Measurements from ENCODE around the gene SCN4B. TPM values are rescaled to one million over a fixed set of nuclear protein-coding genes. Genes with fewer than 3 reads are reported as not detected.

The SCN4B gene
- total RNA-seq, 1 experiment from 2014 or later: 1.6 TPM

GRCh38 chr11:118143661-118144185, 8.9 kb downstream of the SCN4B start:
- no peak overlapping the region for H2AFZ ChIP-seq (ENCODE audit: low read length)
- no peak overlapping the region for H3K4me2 ChIP-seq (ENCODE audit: insufficient read depth, insufficient read length, low read length)
- no CpG with 5 or more reads among the region's 12 CpGs for WGBS (ENCODE audit: extremely low coverage, insufficient read length, low lambda C conversion rate)
- no peak overlapping the region for H3K27ac ChIP-seq (ENCODE audit: insufficient read length, low read depth, low read length)
- no peak overlapping the region for H3K4ac ChIP-seq (ENCODE audit: low read depth, low read length)
- H3K56ac ChIP-seq (ENCODE audit: insufficient read length, low read depth, low read length): no peak overlapping the region
- H3K18ac ChIP-seq (ENCODE audit: insufficient read length, low read depth, low read length): no peak overlapping the region
- H2BK20ac ChIP-seq (ENCODE audit: low read depth, low read length, poor library complexity, severe bottlenecking): no peak overlapping the region
- H4K8ac ChIP-seq (replicated peaks; ENCODE audit: insufficient read length, low read depth, low read length): no peak overlapping the region
- H3K9me3 ChIP-seq (ENCODE audit: control insufficient read depth, low read depth, low read length): no peaks in the 10 kb centered on the region
- H3K36me3 Mint-ChIP-seq (ENCODE audit: insufficient read depth in 1 of 3, low read depth in 3 of 3): no peaks in the 10 kb centered on the region
- H3K27me3 ChIP-seq (ENCODE audit: insufficient read depth, low read length): peaks cover 5% of the 10 kb centered on the region; the same call in 1 of the 2 replicates
- no peaks in the 10 kb centered on the region for H4K20me1 ChIP-seq (ENCODE audit: control insufficient read depth, insufficient read depth, insufficient read length)
- H3K14ac ChIP-seq (ENCODE audit: insufficient read depth, low read length): no peak overlapping the region
- H2BK15ac ChIP-seq (ENCODE audit: low read depth, low read length): no peak overlapping the region
- H3K9ac ChIP-seq (ENCODE audit: extremely low read depth, insufficient read length, low read length): no peak overlapping the region
- no peak overlapping the region for H2BK120ac ChIP-seq (ENCODE audit: low read depth, low read length, poor library complexity, severe bottlenecking)
- H2BK12ac ChIP-seq (ENCODE audit: insufficient read length, low read depth, low read length): no peak overlapping the region
- peaks cover 21 to 31% of the 10 kb centered on the region in 2 experiments for H3K4me1 Mint-ChIP-seq
- H4K91ac ChIP-seq (ENCODE audit: insufficient read length, low read depth, low read length): no peak overlapping the region
- no peak for DNase-seq
- no peak overlapping the region; a peak in 1 of 5 replicates for H3K4me3 Mint-ChIP-seq
- no peak overlapping the region for H2BK5ac ChIP-seq (ENCODE audit: insufficient read length, low read length)
- no peaks in the 10 kb centered on the region for H3K4me1 ChIP-seq (ENCODE audit: insufficient read depth, low read length)
- TF ChIP-seq CTCF (conservative IDR thresholded peaks at IDR 0.05): no peak
- no peak overlapping the region for H4K5ac ChIP-seq (ENCODE audit: insufficient read length, low read depth, low read length)
- H2AK5ac ChIP-seq (ENCODE audit: insufficient read length, low read length): no peak overlapping the region
- H3K27me3 Mint-ChIP-seq (ENCODE audit: low read depth): peaks cover 83% of the 10 kb centered on the region
- no peak overlapping the region for H3T11ph ChIP-seq (ENCODE audit: low read length)
- peaks cover 5% of the 10 kb centered on the region for H3K23me2 ChIP-seq (ENCODE audit: insufficient read length, low read depth, low read length, poor library complexity, severe bottlenecking)
- no peaks in the 10 kb centered on the region for H3K79me1 ChIP-seq (ENCODE audit: insufficient read depth, low read depth, low read length, poor library complexity, severe bottlenecking)
- no peak overlapping the region for H3K27ac Mint-ChIP-seq
- H3K23ac ChIP-seq (ENCODE audit: insufficient read length, low read depth, low read length): no peak overlapping the region
- H3K79me2 ChIP-seq (ENCODE audit: insufficient read depth, low read length): no peaks in the 10 kb centered on the region
- H3K9me3 Mint-ChIP-seq: no peaks in the 10 kb centered on the region; a peak in 1 of 5 replicates
